Skeletal muscle cell (primary cell): ENCODE data around the gene GALM.
"Not testable (repeated sequence)": the region's sequence is repeated elsewhere in the genome, so short reads cannot be mapped to it uniquely, and the experiment has no call there.

ENCODE experiments used
- DNase-seq: peaks from one replicate; pipeline ENCODE4 v3.0.0-alpha.2; 2010; ENCODE audit warnings: low read depth
- H3K4me3 ChIP-seq: 2 replicates; pipeline ENCODE4 v1.5.1; 2011; ENCODE audit warnings: low read depth, mild to moderate bottlenecking, control low read depth, low read length, moderate library complexity

GALM gene

DNA sequence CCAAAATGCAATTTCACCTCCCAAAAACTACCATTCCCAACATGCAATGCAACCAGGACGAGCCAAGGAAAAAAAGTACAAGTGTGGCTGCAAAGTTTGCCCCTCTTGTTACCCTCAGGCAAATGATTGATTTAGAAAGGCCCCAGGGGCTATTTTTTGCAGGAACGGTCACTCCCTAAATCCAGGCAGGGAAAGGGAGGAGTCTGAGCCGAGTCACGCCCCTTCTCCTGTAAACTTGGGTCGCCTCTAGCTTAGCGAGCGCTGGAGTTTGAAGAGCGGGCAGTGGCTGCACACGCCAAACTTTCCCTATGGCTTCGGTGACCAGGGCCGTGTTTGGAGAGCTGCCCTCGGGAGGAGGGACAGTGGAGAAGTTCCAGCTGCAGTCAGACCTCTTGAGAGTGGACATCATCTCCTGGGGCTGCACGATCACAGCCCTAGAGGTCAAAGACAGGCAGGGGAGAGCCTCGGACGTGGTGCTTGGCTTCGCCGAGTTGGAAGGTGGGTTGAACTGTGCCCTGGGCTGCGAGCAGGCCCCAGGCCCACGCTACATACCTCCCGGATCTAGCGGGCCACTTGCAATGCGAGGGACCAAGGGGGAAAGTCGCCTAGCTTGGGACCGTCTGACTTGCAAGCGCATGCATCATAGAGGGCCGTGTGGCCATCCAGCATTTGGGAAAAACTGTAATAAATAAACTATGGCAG, at the start of gene GALM:
Gene GALM, plus strand, starts transcription at position 261 of the 702 bp plus-strand sequence. Its CDS starts 48 bp downstream, at position 309.
- peak within 1 kb of the TSS; percentile 65 for H3K4me3 ChIP-seq
- peak; percentile 84 for DNase-seq

DNA sequence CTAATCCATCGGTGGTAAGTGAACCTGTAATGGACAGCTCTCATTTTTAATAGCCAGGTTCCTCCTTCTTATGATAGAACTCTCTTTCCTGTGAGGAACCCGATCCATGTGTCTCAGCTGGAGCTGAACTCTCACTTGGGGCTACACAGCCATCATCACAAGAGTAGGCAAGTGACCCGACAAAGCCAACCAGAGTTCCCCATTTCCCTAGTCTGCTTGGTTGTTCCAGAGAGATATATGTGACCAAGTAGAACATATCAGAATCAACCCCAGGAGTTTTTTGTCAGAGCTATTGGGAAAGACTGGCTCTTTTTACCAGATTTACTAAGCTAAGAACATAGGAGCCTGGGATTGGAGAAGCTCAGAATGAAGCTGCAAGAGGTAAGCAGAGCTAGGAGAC, 48.6 kb upstream of the GALM start:
- DNase-seq, result no peak

DNA sequence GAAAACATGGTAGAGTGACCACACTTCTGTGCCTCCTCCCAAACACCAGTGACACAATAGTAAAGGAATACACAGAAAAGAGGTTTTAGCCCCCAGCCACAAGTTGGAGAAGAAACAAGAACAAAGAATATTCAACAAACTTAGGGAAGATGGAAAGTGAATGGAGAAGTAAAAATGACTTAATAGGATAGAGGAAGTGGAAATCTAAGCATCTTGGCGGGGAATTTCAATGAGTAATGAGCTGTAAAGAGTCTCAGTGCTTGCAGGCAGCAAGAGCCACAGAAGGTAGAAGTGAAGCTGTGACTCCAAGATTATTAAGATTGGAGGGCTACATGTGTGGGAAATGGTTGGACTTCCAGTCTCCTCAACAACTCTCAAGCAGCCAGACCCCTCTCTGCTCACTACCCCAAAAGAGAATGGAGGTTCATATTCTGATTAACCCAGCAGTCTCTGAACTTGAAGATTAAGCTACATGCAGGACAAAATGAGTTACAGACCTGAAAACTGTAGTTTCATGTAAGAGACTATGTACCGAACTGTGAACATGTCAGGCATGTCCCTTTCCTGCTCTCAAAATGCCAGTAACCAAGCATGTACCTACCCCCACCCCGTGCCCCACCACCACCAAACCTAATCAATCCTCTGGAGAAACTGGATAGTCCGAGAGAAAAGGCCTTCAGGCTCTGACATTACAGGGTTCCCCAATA, 46.3 kb upstream of the GALM start:
- no peak for DNase-seq
- no peak overlapping the region for H3K4me3 ChIP-seq

More for the DNA sequence above, 48.6 kb upstream of the GALM start:
- H3K4me3 ChIP-seq, result no peak overlapping the region

DNA sequence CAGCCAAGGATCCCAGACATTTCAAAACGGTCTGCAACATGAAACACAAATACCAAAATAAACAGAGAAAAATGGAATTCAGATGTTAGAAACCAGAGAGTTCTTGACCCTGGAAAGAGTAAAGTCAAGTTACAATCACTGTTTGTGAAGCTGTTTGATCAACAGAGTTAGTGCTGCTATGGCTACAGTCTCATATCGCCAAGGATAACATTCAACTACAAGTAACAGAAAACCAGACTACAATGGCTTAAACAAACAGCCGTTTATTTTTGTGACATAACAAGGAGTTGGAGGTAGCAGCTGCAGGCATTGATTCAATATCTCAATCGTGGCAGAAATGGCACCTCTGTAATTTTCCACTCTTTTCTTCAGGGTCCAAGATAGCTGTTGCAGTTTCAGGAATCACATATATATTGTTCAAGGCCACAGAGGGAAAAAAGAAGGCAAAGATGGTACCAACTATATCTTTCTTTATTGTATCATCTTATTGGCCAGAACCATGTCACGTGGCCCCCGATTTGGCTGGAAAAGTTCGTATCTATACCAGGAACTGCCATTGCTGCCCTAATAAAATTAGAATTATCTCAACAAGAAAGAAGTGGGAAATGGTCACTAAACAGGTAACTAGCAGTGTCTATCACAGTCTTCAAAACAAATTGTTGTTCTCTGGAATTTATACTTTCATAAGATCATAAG, 45.5 kb upstream of the GALM start:
- DNase-seq, result no peak
- no peak overlapping the region for H3K4me3 ChIP-seq

DNA sequence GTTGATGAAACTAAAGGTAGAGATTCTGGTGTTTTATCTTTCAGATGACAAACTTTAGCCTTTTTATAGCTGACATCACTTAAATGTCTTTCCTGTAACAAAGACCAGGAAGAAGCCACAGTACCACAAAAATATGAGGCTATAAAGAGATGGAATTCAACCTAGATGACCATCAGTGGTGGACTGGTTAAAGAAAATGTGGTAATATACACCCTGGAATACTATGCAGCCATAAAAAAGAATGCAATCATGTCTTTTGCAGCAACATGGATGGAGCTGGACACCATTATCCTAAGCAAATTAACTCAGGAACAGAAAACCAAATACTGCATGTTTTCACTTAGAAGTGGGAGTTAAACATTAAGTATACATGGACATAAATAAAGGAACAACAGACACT, 44.9 kb upstream of the GALM start:
- H3K4me3 ChIP-seq, result no peak overlapping the region
- DNase-seq, result no peak

DNA sequence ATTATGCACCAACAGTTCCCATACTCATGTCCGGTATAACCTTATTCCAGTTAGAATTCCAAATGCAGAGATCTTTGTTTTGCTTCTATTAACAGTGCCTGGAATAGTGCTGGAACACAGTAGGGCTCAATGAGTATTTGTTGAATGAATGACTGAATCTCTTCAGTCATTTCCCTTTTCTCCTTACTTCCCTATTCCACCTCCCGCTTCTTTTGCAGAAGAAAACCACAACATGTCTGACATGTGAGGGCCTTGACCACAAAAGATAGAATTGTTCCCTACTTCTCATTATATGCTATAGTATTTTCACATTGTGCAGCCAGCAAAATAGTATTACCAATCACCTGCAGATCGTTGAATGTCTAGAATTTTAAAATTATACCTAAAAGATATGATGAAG, 43.7 kb upstream of the GALM start:
- H3K4me3 ChIP-seq, result no peak overlapping the region

DNA sequence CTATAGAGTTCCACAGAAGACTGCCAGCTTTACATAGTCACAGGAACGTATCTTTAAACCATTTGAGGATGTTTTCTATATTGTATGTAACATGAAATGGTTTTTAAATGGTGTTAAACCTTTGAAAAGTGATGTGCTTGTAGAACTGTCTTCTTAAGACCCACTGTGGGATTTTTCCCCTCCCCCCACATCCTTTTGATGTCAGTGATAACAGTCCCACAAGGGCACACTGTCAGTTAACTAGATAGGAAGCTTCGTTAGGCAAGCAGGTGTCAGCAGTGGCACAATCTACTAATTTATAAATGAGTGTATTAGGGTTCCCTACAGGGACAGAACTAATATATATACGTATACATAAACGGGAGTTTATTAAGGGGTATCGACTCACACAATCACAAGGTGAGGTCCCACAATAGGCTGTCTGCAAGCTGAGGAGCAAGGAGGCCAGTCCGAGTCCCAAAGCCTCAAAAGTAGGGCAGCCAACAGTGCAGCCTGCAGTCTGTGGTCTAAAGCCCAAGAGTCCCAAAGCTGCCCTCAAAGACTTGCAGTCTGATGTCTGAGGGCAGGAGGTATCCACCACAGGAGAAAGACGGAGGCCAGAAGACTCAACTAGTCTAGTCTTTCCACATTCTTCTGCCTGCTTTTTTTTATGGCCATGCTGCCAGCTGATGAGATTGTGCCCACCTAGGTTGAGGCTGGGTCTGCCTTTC, 39.4 kb upstream of the GALM start:
- no peak for DNase-seq
- H3K4me3 ChIP-seq, result no peak overlapping the region

More for the DNA sequence above, 43.7 kb upstream of the GALM start:
- no peak for DNase-seq

DNA sequence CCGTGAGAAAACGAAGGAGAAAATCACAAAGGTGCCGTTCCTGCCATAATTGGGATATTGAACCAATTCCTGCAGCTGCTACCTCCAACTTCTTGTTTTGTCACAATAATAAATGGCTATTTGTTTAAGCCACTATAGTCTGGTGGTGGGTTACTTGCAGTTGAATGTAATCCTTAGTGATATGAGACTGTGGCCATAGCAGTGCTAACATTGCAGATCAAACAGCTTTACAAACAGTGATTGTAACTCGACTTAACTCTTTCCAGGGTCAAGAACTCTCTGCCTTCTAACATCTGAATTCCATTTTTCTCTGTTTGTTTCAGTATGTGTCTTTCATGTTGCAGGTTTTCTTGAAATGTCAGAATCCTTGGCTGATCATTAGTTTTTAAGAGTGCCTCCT, 38.5 kb upstream of the GALM start:
- H3K4me3 ChIP-seq, result no peak overlapping the region

DNA sequence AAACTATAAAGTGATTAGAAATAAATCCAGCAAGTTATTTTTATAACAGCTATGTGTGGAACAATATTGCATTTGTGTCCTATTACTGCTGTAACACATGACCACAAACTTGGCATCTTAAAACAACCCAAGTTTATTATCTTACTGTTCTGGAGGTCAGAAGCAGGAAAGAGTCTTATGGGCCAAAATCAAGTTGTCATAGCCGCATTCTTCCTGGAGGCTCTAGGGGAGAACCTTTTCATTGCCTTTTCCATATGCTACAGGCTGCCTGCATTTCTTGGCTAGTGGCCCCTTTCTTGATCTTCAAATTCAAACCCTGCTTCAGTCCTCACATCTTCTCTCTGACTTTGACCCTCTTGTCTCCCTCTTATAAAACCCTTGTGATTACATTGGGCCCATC, 36.2 kb upstream of the GALM start:
- H3K4me3 ChIP-seq, result no peak overlapping the region
- DNase-seq, result no peak

More for the DNA sequence above, 38.5 kb upstream of the GALM start:
- DNase-seq, result no peak

DNA sequence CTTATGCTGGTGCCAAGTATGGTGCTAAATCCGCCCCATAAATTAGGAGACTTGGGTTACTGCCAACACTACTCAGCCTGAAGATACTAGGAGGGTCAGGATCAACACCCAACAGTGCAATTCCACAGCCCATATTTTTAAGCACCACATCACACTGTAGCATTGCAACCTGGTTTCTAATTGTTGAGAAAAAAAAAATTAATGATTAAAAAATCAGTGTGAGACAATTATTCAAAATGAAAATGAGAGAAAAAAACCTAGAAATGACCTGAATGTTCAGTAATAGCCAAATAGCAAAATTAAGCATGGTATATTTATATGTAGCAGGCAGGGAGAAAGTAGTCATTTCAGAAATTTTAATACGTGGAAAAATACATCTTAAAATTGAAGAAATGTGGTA, 33.9 kb upstream of the GALM start:
- no peak overlapping the region for H3K4me3 ChIP-seq
- DNase-seq, result no peak

DNA sequence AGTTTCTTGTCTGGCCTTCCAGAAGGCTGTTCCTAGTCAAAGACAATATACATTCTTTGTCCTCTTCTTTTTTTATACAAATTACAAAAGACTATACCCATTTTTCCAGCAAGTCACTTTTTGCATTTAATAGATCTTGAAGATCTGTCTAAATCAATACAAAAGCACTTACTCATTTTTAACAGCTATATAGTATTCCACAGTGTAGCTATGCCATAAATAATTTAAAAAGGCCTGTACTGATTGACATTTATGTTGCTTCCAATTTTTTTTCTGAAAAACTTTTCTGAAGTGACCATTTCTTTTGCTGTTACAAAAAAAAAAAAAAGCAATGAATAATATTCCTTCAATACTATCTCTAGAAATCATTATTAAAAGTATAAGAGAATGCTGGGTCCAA, 32.9 kb upstream of the GALM start:
- no peak for DNase-seq
- no peak overlapping the region for H3K4me3 ChIP-seq

DNA sequence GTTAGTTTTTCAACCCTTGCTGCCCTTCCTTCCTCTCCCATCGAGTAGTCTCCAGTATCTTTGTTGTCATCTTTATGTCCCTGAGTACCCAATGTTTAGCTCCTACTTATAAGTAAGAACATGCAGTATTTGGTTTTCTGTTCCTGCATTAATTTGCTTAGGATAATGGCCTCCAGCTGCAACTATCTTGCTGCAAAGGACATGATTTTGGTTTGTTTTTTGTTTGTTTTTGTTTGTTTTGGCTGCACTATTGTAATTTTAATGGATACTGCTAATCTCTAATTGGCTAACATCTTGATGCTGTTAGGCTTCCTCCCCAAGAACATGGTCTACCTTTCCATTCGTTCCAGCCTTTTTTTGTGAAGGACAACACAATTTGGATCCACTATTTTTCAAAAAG, 32.0 kb upstream of the GALM start:
- DNase-seq, result no peak
- no peak overlapping the region for H3K4me3 ChIP-seq

DNA sequence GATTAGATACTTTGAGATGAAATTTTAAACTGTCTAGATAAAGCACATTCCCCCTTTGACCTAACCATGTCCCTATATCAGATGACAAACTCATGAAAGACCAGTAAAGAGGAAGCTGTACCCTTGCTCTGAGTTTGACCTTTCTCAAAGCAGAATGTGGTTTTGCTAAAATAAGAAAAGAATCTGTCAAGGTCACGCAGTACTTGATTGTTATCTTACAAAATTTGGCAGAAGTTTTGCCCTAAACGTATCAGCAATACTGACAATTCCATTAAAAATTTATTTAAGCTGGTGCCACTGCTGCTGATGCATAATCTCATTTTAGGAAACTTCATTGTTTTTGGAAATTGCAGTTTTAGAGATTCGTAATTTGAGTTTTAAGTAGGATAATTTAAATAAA, 31.2 kb upstream of the GALM start:
- H3K4me3 ChIP-seq, result no peak overlapping the region
- DNase-seq, result no peak

DNA sequence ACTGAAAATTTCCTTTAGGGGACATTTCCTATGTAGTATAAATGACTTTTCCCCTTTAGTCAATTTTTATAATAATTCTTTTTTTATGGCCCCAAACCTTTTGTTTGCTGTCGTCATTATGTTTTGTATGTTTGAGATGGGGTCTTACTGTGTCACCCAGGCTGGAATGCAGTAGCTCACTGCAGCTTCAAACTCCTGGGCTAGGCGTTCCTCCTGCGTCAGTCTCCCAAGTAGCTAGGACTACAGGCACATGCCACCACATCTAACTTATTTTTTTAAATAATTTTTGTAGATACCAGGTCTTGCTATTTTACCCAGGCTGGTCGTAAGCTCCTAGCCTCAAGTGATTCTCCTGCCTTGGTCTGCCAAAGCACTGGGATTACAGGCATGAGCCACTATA, 30.8 kb upstream of the GALM start:
- H3K4me3 ChIP-seq, result no peak overlapping the region
- DNase-seq, result no peak

DNA sequence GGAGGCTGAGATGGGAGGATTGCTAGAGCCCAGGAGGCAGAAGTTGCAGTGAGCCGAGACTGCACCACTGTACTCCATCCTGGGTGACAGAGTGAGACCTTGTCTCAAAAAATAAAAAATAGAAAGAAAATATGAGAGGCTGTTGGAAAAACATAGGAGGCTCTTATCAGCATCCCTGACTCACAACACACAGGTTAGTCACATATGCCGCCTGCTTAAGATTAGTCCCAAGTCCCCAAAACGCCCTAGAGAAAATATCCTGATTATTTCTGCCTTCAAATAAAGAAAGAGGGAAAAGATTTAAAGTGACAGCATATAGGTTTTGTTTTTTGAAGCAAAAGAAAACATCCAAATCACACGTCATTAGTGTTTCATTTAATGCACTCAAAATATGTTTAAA, 29.8 kb upstream of the GALM start:
- DNase-seq, result no peak
- H3K4me3 ChIP-seq, result no peak overlapping the region

DNA sequence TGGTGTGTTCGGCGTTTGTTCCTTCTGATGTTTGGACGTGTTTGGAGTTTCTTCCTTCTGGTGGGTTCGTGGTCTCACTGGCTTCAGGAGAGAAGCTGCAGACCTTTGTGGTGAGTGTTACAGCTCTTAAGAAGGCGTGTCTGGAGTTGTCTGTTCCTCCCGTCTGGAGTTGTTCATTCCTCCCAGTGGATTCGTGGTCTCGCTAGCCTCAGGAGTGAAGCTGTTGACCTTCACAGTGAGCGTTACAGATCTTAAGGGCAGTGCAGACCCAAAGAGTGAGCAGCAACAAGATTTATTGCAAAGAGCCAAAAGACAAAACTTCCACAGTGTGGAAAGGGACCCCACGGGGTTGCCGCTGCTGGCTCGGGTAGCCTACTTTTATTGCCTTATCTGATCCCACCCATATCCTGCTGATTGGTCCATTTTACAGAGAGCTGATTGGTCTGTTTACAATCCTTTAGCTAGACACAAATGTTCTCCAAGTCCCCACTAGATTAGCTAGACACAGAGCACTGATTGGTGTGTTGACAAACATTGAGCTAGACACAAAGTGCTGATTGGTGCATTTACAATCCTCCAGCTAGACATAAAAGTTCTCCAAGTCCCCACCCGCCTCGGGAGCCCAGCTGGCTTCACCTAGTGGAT, 23.4 kb upstream of the GALM start:
- H3K4me3 ChIP-seq, DNase-seq: not testable (repeated sequence)

DNA sequence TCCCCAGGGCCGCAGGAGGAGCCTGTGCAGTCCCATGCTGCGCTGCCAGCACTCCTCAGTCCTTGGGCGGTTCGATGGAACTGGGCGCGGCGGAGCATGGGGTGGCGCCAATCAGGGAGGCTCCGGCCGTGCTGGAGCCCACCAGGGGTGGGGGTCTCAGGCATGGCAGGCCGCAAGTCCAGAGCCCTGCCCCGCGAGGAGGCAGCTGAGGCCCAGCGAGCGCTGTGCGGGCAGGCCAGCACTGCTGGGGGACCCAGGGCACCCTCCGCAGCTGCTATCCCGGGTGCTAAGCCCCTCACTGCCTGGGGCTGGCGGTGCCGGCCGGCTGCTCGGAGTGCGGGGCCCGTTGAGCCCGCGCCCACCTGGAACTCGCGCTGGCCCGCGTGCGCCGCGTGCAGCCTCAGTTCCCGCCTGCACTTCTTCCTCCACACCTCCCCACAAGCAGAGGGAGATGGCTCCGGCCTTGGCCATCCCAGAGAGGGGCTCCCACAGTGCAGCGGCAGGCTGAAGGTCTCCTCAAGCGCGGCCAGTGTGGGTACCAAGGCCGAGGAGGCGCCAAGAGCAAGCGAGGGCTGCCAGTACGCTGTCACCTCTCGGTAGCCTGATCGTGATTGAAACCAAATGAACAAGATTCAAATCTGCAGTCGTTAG, 22.8 kb upstream of the GALM start:
- DNase-seq, result no peak
- no peak overlapping the region for H3K4me3 ChIP-seq

DNA sequence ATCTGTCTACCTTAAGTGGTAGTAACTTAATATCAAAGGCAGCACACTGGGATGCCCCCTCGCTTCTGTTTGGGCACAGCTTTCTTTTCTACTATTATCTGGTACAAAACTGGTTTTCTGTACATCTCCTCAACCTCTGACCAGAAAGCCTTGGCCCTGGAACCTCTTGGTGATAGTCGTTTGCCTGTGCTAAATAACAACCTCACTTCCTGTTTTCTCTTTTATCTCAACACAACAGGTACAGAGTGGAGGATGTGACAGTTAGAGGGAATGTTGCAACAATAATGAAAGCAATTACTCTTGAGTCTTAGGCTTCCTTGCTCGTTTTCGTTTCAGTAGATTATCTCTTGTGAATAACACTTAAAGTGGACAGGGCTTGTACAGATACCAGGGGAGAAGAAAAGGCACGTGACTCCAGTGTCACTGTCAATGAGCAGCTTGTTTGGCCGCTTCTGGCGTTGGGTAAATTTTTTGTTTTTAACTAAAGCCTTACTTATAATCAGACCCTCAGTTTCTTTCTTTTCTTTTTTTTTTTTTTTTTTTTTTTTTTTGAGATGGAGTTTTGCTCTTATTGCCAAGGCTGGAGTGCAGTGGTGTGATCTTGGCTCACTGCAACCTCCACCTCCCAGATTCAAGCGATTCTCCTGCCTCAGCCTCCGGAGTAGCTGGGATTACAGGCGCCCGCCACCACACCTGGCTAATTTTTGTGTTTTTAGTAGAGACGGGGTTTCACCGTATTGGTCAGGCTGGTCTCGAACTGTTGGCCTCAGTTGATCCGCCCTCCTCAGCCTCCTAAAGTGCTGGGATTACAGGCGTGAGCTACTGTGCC, 22.0 kb upstream of the GALM start:
- not testable (repeated sequence) for DNase-seq, H3K4me3 ChIP-seq
